Glomerular visceral epithelial cell (primary cell): ENCODE data around the gene UBE2O.
"Not testable (repeated sequence)": the region's sequence is repeated elsewhere in the genome, so short reads cannot be mapped to it uniquely, and the experiment has no call there.

Source experiments
- DNase-seq: peaks from one replicate; pipeline ENCODE4 v3.0.0-alpha.2; 2016; ENCODE audit errors: extremely low spot score

UBE2O gene

GRCh38 chr17:76350463-76350862, 102.5 kb downstream of the UBE2O start:
- no peak for DNase-seq

- not testable (repeated sequence) for DNase-seq
Measured at GRCh38 chr17:76346936-76347335, 106.0 kb downstream of the UBE2O start.

DNA sequence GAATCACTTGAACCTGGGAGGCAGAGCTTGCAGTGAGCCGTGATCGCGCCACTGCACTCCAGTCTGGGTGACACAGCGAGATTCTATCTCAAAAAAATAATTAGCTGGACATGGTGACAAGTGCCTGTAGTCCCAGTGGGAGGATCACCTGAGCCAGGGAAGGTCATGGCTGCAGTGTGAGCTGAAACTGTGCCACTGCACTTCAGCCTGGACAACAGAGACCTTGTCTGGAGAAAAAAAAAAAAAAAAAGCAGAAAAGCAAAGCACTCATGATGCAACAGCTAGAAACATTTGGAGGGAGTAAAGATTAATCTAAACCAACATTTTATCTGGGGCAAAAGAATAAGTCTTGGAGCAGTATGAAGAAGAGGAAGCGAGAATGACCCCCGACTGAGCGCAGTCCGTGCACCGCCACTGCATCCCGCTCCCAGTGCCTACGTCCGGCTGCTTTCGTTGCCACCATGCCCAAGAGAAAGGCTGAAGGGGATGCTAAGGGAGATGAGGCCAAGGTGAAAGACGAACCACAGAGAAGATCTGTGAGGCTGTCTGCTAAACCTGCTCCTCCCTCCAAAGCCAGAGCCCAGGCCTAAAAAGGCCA, 107.5 kb downstream of the UBE2O start:
- DNase-seq = no peak

DNA sequence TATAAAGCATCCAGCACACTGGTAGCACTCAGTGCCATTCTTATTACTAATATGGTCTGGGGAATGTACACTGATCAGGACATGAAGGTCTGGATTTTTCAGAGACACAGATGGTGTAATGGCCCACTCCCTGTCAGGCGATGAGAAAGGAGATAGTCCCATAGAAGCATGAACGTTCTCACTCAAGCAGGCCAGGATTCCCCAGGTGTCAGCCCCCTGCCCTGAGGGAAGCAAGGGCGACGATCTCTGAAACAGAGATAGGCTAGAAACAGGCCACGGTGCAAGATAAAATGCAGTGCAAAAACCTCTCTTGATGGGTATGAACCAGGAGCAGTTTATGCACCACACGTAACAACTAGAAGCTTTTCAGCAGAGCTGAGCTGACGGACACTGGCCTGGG, 109.8 kb downstream of the UBE2O start:
- DNase-seq = no peak

DNA sequence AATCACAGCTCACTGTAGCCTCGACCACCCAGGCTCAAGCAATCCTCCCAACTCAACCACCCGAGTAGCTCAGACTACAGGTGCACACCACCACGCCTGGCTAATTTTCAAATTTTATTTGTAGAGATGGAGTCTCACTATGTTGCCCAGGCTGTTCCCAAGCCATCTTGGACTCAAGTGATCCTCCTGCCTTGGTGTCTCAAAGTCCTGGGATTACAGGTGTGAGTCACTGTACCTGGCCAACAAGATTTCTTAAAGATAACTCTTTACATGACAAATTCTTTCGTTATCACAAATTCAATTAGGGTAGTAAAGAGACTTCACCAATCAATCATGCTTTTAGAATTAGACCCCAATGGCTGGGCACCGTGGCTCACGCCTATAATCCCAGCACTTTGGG, 111.7 kb downstream of the UBE2O start:
- no peak for DNase-seq
